PC-3 (cell line): ENCODE data around the gene TDRD7.

Experiments used
- EZH2 ChIP-seq: fragments of 300-600 bp; sonication (generic); IDR thresholded peaks from one replicate; pipeline ENCODE4 v1.6.1; 2017; ENCODE audit warnings: antibody characterized with exemption, mild to moderate bottlenecking, low read length; ENCODE audit not compliant: unreplicated experiment
- EZH2phosphoT487 ChIP-seq: fragments of 300-600 bp; sonication (generic); IDR thresholded peaks from 2 replicates; pipeline ENCODE4 v1.6.1; 2018; ENCODE audit warnings: mild to moderate bottlenecking, antibody characterized with exemption, low read length, borderline replicate concordance
- TF ChIP-seq, protein P1 (sequence below): fragments of 300-600 bp; sonication (generic); conservative IDR thresholded peaks from 2 replicates; pipeline ENCODE4 v1.5.1; 2017; ENCODE audit warnings: antibody characterized with exemption, low read depth, mild to moderate bottlenecking, low read length

DNA sequence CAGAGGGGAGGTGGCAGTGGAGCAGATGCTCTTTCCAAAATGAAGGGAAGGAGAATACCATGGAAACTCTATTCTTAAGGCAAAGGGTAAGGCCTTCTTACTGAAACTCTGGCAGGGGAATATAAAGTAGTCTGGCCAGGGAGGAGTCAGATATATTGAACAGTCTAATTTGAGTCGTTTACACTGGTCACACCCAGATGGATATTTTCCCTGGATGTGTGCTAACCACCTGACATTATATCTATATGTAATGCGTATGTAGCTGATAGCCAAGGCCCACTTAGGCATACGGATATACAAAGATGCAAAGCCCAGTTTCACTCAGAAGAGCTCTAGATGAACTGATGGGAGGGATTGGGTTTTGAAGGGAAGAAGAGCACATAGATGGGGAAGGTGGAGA is 7.0 kb downstream of the TDRD7 start:
- TF ChIP-seq, protein P1, sequence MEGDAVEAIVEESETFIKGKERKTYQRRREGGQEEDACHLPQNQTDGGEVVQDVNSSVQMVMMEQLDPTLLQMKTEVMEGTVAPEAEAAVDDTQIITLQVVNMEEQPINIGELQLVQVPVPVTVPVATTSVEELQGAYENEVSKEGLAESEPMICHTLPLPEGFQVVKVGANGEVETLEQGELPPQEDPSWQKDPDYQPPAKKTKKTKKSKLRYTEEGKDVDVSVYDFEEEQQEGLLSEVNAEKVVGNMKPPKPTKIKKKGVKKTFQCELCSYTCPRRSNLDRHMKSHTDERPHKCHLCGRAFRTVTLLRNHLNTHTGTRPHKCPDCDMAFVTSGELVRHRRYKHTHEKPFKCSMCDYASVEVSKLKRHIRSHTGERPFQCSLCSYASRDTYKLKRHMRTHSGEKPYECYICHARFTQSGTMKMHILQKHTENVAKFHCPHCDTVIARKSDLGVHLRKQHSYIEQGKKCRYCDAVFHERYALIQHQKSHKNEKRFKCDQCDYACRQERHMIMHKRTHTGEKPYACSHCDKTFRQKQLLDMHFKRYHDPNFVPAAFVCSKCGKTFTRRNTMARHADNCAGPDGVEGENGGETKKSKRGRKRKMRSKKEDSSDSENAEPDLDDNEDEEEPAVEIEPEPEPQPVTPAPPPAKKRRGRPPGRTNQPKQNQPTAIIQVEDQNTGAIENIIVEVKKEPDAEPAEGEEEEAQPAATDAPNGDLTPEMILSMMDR, result no peak
- TF ChIP-seq EZH2, result no peak
- no peak for TF ChIP-seq EZH2phosphoT487
